B cell (primary cell): ENCODE measurements around the gene KMT2A.

Experiments
- EZH2 ChIP-seq: IDR thresholded peaks from 2 replicates; pipeline ENCODE4 v1.6.1; 2012; ENCODE audit warnings: borderline replicate concordance, low read depth, mild to moderate bottlenecking, moderate library complexity, low read length; ENCODE audit not compliant: insufficient read depth, poor library complexity, severe bottlenecking
- TF ChIP-seq, protein P1 (sequence below): fragments of 200-600 bp; IDR thresholded peaks from one replicate; pipeline ENCODE4 v1.8.0; 2022; ENCODE audit warnings: antibody characterized with exemption, mild to moderate bottlenecking

- TF ChIP-seq, protein P1, sequence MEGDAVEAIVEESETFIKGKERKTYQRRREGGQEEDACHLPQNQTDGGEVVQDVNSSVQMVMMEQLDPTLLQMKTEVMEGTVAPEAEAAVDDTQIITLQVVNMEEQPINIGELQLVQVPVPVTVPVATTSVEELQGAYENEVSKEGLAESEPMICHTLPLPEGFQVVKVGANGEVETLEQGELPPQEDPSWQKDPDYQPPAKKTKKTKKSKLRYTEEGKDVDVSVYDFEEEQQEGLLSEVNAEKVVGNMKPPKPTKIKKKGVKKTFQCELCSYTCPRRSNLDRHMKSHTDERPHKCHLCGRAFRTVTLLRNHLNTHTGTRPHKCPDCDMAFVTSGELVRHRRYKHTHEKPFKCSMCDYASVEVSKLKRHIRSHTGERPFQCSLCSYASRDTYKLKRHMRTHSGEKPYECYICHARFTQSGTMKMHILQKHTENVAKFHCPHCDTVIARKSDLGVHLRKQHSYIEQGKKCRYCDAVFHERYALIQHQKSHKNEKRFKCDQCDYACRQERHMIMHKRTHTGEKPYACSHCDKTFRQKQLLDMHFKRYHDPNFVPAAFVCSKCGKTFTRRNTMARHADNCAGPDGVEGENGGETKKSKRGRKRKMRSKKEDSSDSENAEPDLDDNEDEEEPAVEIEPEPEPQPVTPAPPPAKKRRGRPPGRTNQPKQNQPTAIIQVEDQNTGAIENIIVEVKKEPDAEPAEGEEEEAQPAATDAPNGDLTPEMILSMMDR = no peak
- no peak for TF ChIP-seq EZH2
These were observed 75.3 kb downstream of the KMT2A start for GRCh38 chr11:118511601-118512000.
